Stimulated activated naive CD4-positive, alpha-beta T cell treated with Interleukin-2 at 50 U/mL for 16 hours (primary cell): ENCODE data around the gene PRKAB2.
"Not testable (repeated sequence)": the region's sequence is repeated elsewhere in the genome, so short reads cannot be mapped to it uniquely, and the experiment has no call there.

Experiments
- DNase-seq: peaks from one replicate; lab custom pipeline; 2025; lab: John Stamatoyannopoulos, UW

PRKAB2 gene, protein sequence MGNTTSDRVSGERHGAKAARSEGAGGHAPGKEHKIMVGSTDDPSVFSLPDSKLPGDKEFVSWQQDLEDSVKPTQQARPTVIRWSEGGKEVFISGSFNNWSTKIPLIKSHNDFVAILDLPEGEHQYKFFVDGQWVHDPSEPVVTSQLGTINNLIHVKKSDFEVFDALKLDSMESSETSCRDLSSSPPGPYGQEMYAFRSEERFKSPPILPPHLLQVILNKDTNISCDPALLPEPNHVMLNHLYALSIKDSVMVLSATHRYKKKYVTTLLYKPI

DNA sequence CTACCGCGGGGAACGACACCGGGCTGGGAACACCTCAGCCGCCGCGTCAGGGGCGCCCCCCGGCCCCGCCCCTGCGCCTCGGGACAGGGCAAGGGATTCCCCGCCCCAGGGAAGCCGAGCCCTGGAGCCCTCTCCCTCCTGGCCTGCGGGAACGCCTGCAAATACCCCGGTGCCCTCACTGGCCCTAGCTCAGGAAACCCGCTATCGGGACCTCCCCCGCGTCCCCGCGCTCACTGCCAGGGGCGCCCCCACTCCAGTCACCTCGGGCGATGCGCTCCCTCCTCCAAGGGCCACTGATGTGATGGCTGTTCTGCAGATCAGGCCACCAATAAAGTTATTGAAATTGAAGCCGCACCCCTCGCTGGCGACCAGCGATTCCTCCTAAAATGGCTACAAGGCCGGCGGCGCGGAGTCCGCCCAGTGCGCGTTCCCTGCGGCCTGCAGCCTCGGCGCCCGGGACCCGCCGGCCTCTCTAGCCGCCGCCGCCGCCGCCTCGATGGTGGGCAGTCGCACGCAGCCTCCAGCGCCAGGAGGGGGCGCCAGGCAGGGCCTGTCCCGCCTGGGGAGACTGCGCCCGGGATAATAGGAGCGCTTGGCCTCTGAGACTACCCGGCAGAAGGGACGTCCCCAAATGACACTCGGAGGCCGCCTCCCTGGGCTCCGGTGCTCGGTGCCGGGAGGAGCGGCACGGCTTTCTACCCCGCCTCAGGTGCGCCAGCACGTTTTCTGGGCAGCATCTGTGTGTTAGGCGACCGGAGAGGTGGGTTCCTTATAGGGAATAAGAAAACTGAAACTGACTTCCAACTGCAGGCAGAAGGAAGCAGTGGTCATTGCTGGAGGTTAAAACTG is at the start of gene PRKAB2:
Gene PRKAB2, minus strand, starts transcription at position 303 of the 849 bp plus-strand sequence. CDS start 326 bp downstream, outside the sequence.
- DNase-seq = peak; percentile 89

DNA sequence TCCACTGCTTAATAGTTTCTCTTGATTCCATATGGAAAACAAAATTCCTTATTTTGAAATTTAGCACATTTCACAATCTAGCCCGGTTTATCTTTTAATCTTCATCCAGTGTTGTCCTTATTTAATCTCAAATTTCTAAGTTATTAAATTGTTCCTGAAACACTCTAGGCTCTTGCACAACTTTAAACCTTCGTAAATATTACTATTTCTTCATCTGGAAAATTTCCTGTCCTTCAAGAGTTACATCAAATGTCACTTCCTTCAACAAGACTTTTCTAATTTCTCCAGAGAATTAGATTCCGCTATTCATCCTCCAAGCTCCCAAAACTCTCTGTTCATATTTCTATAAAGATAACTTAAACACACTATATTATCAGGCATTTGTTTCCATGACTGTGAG is 46.3 kb upstream of the PRKAB2 start:
- no peak for DNase-seq

DNA sequence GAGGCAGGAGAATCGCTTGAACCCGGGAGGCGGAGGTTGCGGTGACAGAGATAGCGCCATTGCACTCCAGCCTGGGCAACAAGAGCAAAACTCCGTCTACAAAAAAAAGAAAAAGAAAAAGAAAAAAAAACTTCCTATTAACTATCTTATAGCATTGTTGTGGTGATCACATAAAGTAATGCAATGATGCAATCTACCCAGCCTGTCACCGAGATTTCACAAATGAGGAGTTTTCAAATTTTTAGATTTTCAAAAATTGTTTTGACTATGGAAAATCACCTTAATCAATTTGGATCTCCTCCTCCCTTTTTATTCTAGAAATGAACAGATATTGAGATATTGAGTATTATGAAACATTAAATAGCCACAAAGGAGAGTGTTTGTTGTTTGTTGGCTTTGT is 44.9 kb upstream of the PRKAB2 start:
- DNase-seq = no peak

DNA sequence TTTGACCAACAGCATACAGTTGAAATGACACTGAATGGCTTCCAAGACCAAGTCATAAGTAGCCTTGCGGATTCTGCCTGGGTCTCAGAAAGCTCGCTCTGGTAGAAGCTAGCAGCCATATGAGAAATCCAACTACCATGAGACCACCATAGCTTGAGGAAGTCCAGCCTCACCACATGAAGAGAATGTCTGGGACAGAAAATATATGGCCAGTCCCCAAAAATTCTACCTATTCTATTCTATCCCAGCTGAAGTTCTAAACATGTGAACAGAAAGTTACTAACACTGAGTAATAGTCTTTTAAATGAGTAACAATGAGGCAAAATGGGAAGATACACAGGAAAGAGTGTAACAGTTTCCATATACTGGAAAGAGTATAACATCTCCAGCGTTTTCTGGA is 43.9 kb upstream of the PRKAB2 start:
- no peak for DNase-seq

DNA sequence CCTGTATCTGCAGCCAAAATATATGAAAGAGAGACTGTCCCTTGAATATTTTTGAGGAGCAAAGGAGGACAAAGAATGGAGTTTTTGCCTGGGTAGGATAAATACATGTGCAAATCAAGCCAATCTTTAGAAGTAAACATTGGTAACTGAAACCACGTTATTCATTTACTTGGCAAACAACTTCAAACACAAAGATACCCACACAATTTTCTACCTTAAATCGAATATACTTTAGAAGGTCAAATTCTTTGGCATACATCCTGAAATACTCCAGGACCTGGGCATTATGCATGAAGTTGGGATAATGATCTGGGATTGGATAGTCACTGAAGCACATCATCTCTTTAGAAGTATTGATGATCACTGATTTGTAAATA is 43.3 kb upstream of the PRKAB2 start:
- DNase-seq = no peak

DNA sequence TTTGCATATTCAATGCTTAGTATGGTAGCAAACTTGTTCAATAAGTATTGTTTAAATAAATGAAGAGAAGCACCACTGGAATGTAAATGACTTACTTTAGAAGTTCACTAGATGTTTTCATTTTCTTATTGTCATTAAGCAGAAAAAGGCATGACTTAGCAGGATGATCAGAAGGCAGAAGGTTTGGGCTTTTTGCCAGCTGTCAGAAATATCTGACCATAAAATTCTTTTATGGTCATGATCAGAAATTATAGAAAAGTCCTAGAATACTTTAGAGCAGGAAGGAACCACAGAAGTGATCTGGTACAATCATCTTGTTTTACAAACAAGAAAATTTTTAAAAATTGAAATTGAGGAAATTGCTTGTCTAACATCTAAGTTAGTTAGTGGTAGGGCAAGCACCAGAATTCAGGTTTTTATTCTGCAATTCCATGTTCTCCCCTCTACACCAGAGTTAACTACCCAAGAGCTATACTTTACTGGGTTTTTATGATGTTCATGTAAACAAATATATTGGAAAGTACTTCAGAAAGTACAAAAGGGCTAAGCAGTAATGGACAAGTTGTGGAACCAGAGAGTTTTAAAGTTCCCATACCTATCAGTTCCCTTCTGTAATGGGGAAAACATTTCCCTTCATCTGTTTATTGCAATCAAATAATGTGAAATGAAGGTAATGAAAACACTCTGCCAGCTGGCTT is 42.7 kb upstream of the PRKAB2 start:
- no peak for DNase-seq

DNA sequence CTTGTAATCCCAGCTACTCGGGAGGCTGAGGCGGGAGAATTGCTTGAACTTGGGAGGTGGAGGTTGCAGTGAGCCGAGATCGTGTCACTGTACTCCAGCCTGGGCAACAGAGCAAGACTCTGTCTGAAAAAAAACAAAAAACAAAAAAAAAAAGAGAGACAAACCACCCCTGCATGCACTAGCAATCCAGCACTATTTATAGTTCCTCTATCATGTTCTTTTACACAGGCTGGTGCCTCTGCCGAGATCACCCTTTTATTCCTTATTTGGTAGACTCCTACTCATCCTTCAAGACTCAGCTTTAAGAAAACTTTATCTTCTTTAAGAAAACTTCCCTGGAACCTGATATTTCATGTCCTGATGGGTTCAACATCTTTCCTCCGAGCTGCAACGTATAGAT is 42.1 kb upstream of the PRKAB2 start:
- no peak for DNase-seq

DNA sequence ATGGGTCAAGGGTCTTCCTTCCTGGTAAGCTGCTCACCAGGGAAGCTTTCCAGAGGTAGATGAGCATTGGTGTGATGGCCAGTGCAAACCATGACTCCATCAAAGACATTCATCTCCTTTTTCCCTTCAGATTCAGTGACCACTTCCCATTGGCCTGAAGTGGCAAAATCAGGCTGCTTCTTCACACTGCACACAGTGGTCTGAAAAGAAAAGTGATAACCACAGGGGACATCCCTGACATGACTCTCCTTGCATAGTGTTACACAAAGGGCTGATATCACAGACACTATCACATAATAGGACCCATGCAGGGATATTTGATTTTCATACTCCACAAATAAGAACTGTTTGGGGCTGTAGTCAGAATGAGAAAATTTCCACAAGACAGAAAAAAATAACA is 41.0 kb upstream of the PRKAB2 start:
- no peak for DNase-seq

DNA sequence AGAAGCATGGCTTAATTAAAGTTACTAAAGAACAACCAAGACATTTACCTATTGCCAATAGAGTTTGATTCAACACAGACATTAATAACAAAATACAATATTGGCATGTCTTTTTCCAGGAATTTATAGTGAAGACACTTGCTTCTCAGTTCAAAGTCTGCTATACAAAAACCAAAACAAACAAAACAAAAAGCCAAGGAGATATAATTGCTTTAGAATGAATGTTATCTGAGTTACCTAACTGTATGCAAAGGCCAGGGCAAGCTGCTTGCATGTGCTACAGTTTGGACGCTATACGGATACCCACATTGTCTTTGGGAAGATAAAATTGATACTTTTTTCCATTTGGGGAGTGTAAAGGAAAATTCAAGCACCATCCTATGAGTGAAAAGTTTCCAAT is 39.3 kb upstream of the PRKAB2 start:
- DNase-seq = no peak

DNA sequence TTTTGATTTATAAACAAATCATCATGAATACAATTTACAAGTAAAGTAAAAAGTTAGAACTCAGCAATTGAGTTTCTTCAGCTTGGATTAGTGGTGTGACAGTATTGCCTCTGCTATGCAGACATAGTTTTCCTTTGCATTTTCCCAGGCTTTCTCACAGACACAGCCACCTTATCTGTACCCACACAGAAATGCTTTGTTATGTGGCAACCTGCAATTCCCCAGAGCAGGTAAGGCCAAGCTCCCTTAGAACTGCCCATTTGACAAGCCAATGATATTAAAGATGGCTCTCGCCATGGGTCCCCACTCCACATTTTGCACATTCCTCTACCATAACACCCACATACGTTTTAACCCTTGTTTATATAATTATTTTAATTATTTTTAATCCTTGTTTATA is 38.7 kb upstream of the PRKAB2 start:
- no peak for DNase-seq

DNA sequence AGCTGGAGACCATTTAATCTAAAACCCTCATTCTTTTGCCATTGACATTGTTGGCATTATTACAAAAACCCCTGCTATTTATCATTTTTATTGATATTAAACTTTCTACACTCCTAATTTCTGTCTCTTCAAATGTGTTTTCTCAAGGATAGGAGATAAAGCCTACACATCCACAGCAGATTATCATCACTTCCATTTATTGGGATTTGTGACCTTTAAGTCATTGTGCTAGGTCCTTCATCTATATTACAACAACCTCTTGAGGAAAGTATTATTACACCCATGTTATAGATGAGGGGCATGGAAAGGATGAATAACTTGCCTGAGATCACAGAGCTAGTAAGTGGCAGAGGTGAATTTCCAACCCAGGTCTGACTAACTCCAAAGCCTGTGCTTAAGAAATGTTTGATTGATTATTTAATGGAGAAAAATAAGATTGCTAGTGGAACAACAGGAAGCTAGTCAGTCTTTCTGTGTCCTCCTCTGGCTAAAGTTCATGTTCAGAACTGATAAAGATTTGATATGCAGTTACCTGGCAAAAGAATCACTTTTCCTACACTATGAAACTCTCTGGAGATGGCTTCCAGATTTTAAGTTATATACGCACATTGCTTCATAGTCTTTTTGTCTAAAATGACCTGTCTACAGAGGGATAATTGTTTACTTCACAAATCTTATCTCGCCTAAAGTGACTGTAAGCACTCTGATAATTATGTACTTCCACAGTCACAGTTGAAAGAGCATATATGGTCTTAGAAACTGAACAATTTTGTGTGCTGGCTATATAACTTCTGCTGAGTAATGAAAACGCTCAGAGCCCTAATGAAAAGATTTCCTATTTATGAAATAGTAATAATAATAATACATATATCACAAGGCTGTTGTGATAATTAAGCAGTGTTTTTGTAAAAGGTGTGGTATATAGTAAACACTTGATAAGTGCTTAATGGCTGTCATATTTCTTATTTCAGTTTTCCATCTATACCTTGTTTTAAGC is 37.9 kb upstream of the PRKAB2 start:
- DNase-seq = no peak

DNA sequence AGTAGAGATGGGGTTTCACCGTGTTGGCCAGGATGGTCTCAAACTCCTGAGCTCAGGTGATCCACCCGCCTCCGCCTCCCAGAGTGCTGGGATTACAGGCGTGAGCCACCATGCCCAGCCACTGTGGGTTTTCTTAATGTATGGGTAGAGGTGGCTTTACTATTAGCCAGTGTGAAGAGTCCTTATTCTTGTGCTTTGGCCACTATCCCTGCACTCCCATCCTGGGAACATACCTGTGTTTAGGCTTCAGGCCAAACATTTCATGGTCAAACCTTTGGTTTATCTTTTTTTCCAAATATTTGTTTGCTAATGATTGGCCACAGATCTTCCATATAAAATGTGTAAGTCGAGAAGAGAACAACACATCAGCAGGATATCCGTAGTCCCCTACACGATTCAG is 36.3 kb upstream of the PRKAB2 start:
- no peak for DNase-seq

DNA sequence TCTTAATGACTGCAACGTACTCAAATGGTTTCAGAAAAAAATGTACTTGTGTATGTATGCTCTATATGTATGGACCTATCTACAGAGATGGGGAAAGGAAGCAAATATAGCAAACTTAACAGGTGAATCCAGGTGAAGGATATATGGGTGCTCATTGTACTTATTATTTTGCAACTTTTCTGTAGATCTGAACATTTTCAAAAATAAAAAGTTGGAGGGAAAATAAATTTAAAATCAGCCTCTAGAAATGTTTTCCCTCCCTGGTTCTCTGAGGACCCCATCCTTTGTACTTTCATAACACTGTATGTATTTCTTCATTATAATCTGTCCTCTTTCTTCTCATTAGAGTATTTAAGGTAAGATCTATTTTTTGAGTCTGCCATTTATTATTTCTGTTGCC is 34.9 kb upstream of the PRKAB2 start:
- no peak for DNase-seq

DNA sequence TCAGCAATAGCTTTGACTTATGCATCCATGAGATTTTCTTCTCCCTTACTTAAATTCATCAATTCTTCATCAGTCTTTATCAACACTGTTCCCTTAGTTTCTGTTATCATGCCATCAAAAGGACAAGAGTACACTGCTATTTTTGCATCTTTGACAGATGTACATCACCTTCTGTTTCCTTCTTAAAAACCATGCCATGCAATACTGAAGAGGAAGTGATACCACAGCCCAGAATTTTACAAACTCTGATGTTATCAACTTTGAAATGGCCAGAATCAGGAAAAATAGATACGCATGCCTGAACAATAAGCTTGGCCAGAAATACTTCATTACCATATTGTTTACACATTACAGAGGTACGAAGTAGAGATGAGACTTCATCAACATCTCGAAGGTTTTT is 31.8 kb upstream of the PRKAB2 start:
- DNase-seq = no peak

DNA sequence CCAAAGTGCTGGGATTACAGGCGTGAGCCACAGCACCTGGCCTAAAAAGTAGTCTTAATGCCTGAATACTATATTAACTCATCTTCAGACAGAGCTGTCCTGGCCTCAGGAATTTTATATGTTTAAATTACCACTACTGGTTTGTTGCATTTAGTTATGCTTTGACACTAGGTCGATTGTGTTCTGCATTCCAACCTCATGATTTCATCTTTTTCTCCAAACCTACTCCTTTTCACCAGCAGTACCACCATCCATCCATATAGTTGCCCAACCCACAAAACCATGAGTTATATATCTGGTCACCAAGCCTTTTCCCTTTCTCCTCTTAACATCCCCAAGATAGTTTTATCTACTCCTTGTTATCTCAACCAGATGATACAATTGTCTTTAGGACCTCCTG is 30.3 kb upstream of the PRKAB2 start:
- no peak for DNase-seq

DNA sequence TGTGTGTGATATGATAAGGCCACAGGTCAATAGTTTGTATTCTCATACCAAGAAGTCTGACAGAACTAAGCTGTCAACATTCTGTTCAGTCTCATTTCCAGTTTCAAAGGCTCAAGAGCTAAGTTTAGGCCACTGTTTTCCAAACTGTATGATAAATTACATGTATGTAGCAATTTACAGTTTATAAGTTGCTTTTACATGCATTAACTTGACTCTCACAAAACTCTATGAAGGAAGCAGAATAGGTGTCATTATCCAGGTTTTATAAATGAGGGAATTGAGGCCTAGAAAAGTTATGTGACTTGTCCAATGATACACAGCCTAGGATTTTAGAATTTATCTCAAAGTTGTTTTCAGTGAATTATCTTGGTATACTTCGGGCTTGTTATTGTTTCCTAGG is 29.5 kb upstream of the PRKAB2 start:
- DNase-seq = no peak

DNA sequence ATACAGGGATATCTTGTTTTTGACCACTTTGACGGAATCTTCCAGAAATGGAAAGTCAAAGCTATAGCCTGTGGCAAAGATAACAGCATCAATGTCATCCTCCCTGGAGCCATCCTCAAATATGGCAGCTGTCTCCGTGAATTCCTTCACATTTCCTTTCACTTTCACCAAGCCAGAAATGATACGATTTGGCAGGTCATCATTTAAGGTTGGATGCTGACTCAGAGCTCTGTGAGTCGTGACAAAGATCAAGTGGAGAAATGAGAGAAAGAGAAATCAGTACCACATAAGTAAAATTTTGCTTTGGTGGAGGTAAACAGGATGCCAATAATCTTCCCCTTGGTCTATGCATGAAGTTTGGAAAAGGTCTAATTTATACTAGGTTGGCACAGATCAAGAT is 29.0 kb upstream of the PRKAB2 start:
- no peak for DNase-seq

DNA sequence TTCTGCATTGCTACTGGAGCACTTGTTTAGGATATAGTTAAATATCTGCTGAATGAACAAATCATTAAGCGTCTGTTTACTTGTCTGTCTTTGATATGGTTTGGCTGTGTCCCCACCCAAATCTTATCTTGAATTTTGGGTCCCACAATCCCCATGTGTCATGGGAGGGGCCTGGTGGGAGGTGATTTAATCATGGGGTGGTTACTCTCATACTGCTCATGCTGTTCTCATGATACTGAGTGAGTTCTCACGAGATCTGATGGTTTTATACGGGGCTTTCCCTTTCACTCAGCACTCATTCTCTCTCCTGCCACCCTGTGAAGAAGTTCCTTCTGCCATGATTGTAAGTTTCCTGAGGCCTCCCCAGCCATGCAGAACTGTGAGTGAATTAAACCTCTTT is 25.1 kb upstream of the PRKAB2 start:
- DNase-seq = not testable (repeated sequence)

DNA sequence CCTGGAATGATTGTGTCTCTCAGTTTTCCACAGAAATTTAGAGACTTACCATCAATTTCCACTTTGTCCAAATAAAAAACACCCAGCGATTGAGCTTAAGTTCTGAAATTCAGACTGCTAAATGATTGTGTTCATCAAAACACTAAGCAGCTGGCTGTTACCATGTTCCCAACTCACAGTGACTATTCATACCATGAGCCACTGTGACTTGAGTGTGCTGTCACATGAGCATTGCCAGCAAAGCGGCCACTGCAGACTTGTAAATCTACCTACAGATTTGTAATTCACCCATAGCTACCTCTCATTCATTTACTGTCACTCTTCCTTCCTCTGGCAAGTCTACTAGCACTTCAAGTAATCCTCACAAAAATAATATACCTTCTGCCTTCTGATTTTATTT is 17.2 kb upstream of the PRKAB2 start:
- no peak for DNase-seq

DNA sequence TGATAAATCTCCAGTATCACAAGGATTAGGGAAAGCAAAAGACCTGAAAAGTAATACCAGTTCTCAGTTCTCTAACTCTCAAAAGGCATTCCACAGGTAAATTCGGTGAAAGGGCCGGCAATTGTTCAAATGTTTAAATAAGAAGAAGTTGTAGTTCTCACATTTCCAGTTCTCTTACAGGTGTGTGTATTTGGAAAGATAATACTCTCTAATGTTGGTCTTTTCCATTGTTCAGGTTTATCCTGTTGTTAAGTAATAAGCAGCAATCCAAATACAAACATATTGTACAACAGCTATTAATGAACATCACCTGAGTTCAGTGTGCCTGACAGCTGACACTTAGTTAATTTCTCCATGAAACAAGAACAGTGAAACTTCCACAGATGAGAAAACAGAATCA is 13.2 kb upstream of the PRKAB2 start:
- DNase-seq = no peak

DNA sequence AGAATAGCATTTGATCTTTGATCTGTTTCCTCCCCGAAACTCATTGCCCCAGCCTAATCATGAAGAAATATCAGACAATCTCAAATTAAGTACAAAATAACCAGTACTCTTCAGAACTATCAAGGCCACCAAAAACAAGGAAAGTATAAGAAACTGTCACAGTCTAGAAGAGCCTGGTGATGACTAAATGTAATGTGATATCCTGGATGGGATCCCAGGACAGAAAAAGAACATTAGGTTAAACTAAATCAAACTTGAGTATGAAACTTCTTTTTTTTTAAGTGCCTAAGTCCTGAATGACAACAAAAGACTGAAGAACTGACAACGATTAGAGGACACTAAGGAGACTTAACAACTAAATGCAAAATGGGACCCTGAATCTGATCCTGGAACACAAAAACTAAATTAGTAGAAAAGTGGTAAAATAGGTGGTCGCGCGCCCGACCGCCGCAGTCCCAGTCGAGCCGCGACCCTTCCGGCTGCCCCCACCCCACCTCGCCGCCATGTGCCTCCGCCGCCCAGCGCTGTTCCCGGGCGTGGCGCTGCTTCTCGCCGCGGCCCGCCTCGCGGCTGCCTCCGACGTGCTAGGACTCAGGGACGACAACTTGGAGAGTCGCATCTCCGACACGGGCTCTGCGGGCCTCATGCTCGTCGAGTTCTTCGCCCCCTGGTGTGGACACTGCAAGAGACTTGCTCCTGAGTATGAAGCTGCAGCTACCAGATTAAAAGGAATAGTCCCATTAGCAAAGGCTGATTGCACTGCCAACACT is 5.5 kb upstream of the PRKAB2 start:
- DNase-seq = no peak
